Lung (tissue), 12 donors: Measurements from ENCODE around the gene HGS. TPM values are rescaled to one million over a fixed set of nuclear protein-coding genes. Genes with fewer than 3 reads are reported as not detected.

Experiments
- ATAC-seq: fragments of 200-7000 bp; cut with Tn5 transposase; one replicate; pipeline ENCODE4 v1.9.1; 2020; ENCODE audit warnings: moderate number of reproducible peaks; ENCODE audit not compliant: insufficient read depth, low FRiP score
- DNase-seq, 3 donors: peaks; one replicate each; pipeline ENCODE4 v3.0.0-alpha.2; 2013 to 2017
- H3K27ac ChIP-seq, 2 donors: one replicate each; pipeline ENCODE4 v1.5.1; 2013; ENCODE audit warnings: mild to moderate bottlenecking in 2 of 2, moderate library complexity in 2 of 2, control low read depth in 1 of 2, inconsistent platforms in 1 of 2, low read depth in 1 of 2, low read length in 1 of 2
- H3K27me3 ChIP-seq, 3 donors: one replicate each; pipeline ENCODE4 v1.5.1; 2013; ENCODE audit warnings: low read length in 2 of 3; ENCODE audit not compliant: control insufficient read depth in 3 of 3, insufficient read depth in 3 of 3
- H3K36me3 ChIP-seq, 4 donors: one replicate each; pipeline ENCODE4 v1.5.1; 2013; ENCODE audit warnings: low read length in 4 of 4, mild to moderate bottlenecking in 1 of 4, moderate library complexity in 1 of 4; ENCODE audit not compliant: control insufficient read depth in 4 of 4, insufficient read depth in 4 of 4
- H3K4me1 ChIP-seq, 5 donors: one replicate each; pipeline ENCODE4 v1.5.1; 2013; ENCODE audit warnings: low read length in 5 of 5, mild to moderate bottlenecking in 2 of 5, moderate library complexity in 1 of 5; ENCODE audit not compliant: control insufficient read depth in 5 of 5, insufficient read depth in 5 of 5
- H3K4me3 ChIP-seq: one replicate; pipeline ENCODE4 v1.5.1; 2013; ENCODE audit warnings: mild to moderate bottlenecking, control low read depth, moderate library complexity
- H3K9ac ChIP-seq, 2 donors: one replicate each; pipeline ENCODE4 v1.5.1; 2013; ENCODE audit warnings: low read length in 2 of 2, control low read depth in 1 of 2; ENCODE audit not compliant: insufficient read depth in 1 of 2
- H3K9me3 ChIP-seq, 4 donors: one replicate each; pipeline ENCODE4 v1.5.1; 2013; ENCODE audit warnings: low read length in 3 of 4, mild to moderate bottlenecking in 1 of 4, moderate library complexity in 1 of 4; ENCODE audit not compliant: control insufficient read depth in 4 of 4, insufficient read depth in 3 of 4
- CTCF ChIP-seq: IDR thresholded peaks from 2 replicates; pipeline ENCODE4 v1.5.1; 2012; ENCODE audit warnings: mild to moderate bottlenecking; ENCODE audit errors: control extremely low read depth, extremely low read depth
- WGBS, 2 donors: extraction: QIAGEN DNeasy Blood & Tissue Kit; methylation state at CpG; one replicate each; pipeline ENCODE4 v1.1.7; 2013; 5-methylcytosine and 5-hydroxymethylcytosine counted together
- polyA plus RNA-seq, 2 donors: library from polyadenylated mRNA; stranded (reverse); fragments of 200-250 nt; gene quantifications; one replicate each; pipeline ENCODE4 v1.2.1, GENCODE V29; 2013
- total RNA-seq, 2 donors: library from RNA; depleted of rRNA in 1 of 2; stranded (reverse); fragments of >200 nt in 1 of 2; gene quantifications; one replicate each; pipeline ENCODE4 v1.2.1, GENCODE V29; 2014 to 2021
- donor health status: control.
- donor health status: control.
- donor health status: Bipolar disorder and iron deficiency.
- donor health status: healthy.
- donor health status: DM: yes; HTN: yes; CAD: no.

Gene HGS
- total and polyA plus RNA-seq, 4 donors, result 51.5 to 128 (median 108) TPM

GRCh38 chr17:81717766-81718089, 33.9 kb downstream of the HGS start:
- no peak for ATAC-seq
- H3K27ac ChIP-seq, result no peak overlapping the region
- 97% methylated on average over 9 of the region's 9 CpGs for WGBS, 2 donors
- H3K36me3 ChIP-seq, result peaks cover 0 to 2% (median 0%) of the 10 kb centered on the region in 4 donors
- no peak for DNase-seq
- no peak overlapping the region for H3K9ac ChIP-seq
- H3K27me3 ChIP-seq, result no peaks in the 10 kb centered on the region
- no peak overlapping the region for H3K4me3 ChIP-seq
- TF ChIP-seq CTCF, result no peak
- no peaks in the 10 kb centered on the region for H3K9me3 ChIP-seq
- peaks cover 0 to 21% (median 5%) of the 10 kb centered on the region in 5 donors for H3K4me1 ChIP-seq

- WGBS, 2 donors, result 87 to 95% methylated on average over 32 of the region's 33 CpGs
These were observed 35.8 kb downstream of the HGS start for GRCh38 chr17:81719410-81720266.

GRCh38 chr17:81720267-81721071, 36.7 kb downstream of the HGS start:
- Histone ChIP-seq H3K4me1 (peaks cover 0 to 11% (median 4%) of the 10 kb centered on the region in 5 donors), H3K4me3 (no peak overlapping the region), H3K9me3 (no peaks in the 10 kb centered on the region), H3K27ac (no peak overlapping the region), H3K27me3 (no peaks in the 10 kb centered on the region), H3K9ac (no peak overlapping the region), H3K36me3 (peaks cover 0 to 2% (median 0%) of the 10 kb centered on the region in 4 donors)
- no peak for DNase-seq
- WGBS, 2 donors, result 91 to 93% methylated on average over 33 of the region's 33 CpGs
- ATAC-seq, result no peak
- TF ChIP-seq CTCF, result no peak

More at GRCh38 chr17:81719410-81720266, 35.8 kb downstream of the HGS start:
- no peak overlapping the region for H3K4me3 ChIP-seq
- H3K9ac ChIP-seq, result no peak overlapping the region
- peaks cover 0 to 2% (median 0%) of the 10 kb centered on the region in 4 donors for H3K36me3 ChIP-seq
- peaks cover 0 to 9% (median 4%) of the 10 kb centered on the region in 5 donors for H3K4me1 ChIP-seq
- no peaks in the 10 kb centered on the region for H3K27me3 ChIP-seq
- DNase-seq, result no peak
- H3K27ac ChIP-seq, result no peak overlapping the region
- no peak for ATAC-seq
- no peaks in the 10 kb centered on the region for H3K9me3 ChIP-seq
- TF ChIP-seq CTCF, result no peak
